OCI-LY7 (cell line): ENCODE results near the gene DUSP6.

Experiments
- EZH2phosphoT487 ChIP-seq: fragments of 200-600 bp; sonication (generic); IDR thresholded peaks from 2 replicates; pipeline ENCODE4 v1.6.1; 2018; ENCODE audit warnings: low read depth, borderline replicate concordance, mild to moderate bottlenecking, mixed run types, antibody characterized with exemption, low read length, moderate library complexity, mixed read lengths
- TF ChIP-seq, protein P1 (sequence below): fragments of 200-600 bp; sonication (generic); conservative IDR thresholded peaks from 2 replicates; pipeline ENCODE4 v1.5.1; 2014; ENCODE audit warnings: mild to moderate bottlenecking, antibody characterized with exemption, low read length, moderate library complexity, mixed read lengths

DNA sequence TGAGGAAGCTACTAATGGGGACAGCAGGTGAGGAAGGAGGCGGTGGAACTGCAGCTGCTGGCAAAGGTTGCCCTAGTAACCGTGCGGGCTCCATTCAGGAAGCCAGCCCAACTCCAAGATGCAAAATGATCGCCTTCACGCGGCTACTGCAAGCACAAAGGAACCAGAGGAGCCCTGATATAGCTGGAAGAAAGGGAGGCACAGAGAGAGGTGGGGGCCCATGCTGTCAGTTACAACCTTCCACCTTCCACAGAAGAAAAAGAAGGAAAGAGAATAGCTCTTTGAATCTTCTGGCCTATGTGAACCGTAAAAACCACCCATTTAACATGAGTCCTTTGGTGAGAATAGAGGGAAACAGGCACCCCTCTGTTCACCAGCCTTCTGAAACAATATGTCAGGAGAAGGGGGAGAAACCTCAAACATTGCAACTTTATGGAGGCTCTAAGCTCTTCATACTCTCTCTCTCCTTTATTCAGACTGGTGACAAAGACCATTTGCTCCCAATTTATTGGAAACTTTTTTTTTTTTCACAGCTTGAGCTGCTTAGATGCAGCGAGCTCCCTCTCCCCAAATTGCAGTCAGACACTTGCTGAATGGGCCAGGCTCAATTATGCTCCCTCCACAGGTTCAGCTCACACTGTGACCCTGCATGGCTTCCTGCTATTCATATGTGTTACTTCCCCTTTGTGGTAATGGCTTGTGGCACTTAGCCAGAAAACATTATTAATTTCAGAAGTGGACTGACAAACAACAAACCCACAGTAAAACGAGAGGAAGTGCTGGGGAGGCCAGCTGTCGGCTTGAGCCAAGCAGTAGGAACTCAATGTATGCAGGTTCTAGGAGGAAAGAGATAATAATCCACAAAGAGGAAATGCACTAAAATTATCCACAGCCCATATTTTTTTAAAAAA is 6.2 kb downstream of the DUSP6 start:
- TF ChIP-seq EZH2phosphoT487: no peak
- TF ChIP-seq, protein P1, sequence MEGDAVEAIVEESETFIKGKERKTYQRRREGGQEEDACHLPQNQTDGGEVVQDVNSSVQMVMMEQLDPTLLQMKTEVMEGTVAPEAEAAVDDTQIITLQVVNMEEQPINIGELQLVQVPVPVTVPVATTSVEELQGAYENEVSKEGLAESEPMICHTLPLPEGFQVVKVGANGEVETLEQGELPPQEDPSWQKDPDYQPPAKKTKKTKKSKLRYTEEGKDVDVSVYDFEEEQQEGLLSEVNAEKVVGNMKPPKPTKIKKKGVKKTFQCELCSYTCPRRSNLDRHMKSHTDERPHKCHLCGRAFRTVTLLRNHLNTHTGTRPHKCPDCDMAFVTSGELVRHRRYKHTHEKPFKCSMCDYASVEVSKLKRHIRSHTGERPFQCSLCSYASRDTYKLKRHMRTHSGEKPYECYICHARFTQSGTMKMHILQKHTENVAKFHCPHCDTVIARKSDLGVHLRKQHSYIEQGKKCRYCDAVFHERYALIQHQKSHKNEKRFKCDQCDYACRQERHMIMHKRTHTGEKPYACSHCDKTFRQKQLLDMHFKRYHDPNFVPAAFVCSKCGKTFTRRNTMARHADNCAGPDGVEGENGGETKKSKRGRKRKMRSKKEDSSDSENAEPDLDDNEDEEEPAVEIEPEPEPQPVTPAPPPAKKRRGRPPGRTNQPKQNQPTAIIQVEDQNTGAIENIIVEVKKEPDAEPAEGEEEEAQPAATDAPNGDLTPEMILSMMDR: no peak
